Epithelial cell of esophagus (primary cell): ENCODE measurements around the gene EIF2D.

ENCODE experiments used
- DNase-seq: peaks from one replicate; pipeline ENCODE4 v3.0.0; 2010; ENCODE audit warnings: low read depth
- H3K4me3 ChIP-seq: 2 replicates; pipeline ENCODE4 v1.5.1; 2011; ENCODE audit warnings: mild to moderate bottlenecking, low read length, control low read depth
- TF ChIP-seq, protein P1 (sequence below): IDR thresholded peaks from 2 replicates; pipeline ENCODE4 v1.5.1; 2011; ENCODE audit warnings: low read depth, mild to moderate bottlenecking, low read length, control low read depth, inconsistent platforms; ENCODE audit not compliant: insufficient read depth; ENCODE audit errors: missing control alignments

EIF2D gene

DNA sequence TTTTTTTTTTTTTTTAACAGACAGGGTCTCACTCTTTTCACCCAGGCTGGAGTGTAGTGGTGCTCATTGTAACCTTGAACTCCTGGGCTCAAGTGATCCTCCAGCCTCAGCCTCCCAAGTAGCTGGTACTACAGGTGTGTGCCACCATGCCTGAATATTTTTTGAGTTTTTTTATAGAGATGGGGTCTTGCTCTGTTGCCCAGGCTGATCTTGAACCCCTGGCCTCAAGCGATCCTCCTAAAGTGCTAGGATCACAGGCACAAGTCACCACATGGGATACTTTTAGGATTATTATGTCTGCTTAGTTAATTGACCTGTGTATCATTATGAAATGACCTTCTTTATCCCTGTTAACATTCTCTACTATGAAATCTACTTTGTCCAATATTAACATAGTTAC is 66.9 kb downstream of the EIF2D start:
- H3K4me3 ChIP-seq = no peak overlapping the region
- no peak for DNase-seq
- TF ChIP-seq, protein P1, sequence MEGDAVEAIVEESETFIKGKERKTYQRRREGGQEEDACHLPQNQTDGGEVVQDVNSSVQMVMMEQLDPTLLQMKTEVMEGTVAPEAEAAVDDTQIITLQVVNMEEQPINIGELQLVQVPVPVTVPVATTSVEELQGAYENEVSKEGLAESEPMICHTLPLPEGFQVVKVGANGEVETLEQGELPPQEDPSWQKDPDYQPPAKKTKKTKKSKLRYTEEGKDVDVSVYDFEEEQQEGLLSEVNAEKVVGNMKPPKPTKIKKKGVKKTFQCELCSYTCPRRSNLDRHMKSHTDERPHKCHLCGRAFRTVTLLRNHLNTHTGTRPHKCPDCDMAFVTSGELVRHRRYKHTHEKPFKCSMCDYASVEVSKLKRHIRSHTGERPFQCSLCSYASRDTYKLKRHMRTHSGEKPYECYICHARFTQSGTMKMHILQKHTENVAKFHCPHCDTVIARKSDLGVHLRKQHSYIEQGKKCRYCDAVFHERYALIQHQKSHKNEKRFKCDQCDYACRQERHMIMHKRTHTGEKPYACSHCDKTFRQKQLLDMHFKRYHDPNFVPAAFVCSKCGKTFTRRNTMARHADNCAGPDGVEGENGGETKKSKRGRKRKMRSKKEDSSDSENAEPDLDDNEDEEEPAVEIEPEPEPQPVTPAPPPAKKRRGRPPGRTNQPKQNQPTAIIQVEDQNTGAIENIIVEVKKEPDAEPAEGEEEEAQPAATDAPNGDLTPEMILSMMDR = no peak

DNA sequence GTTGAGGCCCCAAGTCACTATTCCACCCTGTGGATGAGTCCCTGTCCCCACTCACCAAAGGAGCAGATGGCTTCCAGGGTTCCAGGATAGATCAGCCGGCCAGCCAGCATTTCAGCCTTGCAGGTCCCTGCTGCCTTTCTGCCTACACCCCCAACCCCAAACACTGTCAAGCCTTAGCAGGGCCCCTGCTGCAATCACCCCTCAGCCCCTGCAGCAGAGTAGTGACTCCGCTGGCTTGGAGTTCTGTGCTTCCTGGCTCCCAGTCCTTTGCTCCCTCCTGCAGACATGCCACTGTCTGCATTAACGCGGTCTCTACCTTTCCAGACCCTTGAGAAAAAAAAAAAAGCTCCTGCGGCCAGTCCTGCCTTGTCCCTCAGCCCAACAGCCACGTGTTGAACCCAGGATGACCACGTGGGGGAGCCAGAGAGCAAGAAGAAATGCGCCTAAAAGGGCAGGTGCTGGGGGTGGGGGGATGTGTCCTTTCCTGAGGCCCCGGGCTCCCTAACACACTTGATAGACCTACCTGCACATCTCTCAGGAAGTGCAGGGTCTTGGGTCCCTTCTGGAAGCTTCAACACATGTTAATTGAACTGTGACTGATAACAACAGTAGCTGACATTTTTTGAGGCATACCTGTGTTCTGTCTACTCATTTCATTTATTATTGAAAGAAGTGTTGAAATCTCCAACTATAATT is 67.6 kb downstream of the EIF2D start:
- H3K4me3 ChIP-seq = no peak overlapping the region
- TF ChIP-seq, protein P1 = peak; percentile 86
- DNase-seq = peak; percentile 54
